BE2C (cell line): Measurements from ENCODE around the gene TTC28.
"Not testable (repeated sequence)": the region's sequence is repeated elsewhere in the genome, so short reads cannot be mapped to it uniquely, and the experiment has no call there.

Source experiments
- DNase-seq: peaks from one replicate; pipeline ENCODE4 v3.0.0-alpha.2; 2020
- H3K27me3 ChIP-seq: fragments of 250-450 bp; sonication (Bioruptor Pico); 2 replicates; pipeline ENCODE4 v1.5.1; 2020; ENCODE audit warnings: mild to moderate bottlenecking
- H3K36me3 ChIP-seq: fragments of 250-450 bp; sonication (Bioruptor Pico); 2 replicates; pipeline ENCODE4 v1.5.1; 2020; ENCODE audit warnings: mild to moderate bottlenecking
- H3K4me1 ChIP-seq: fragments of 250-450 bp; sonication (Bioruptor Pico); 2 replicates; pipeline ENCODE4 v1.5.1; 2020
- H3K4me3 ChIP-seq: 2 replicates; pipeline ENCODE4 v1.5.1; 2011; ENCODE audit warnings: low read depth, low read length
- H3K9me3 ChIP-seq: fragments of 250-450 bp; sonication (Bioruptor Pico); 2 replicates; pipeline ENCODE4 v1.5.1; 2020
- CTCF ChIP-seq: IDR thresholded peaks from 2 replicates; pipeline ENCODE4 v1.5.1; 2012; ENCODE audit warnings: mild to moderate bottlenecking, low read depth, low read length

Gene TTC28

GRCh38 chr22:28097627-28098026 lies 582.0 kb downstream of the TTC28 start:
- peaks cover 3% of the 10 kb centered on the region for H3K36me3 ChIP-seq
- no peak for DNase-seq
- no peak overlapping the region for H3K4me3 ChIP-seq
- H3K9me3 ChIP-seq, result no peaks in the 10 kb centered on the region
- H3K27me3 ChIP-seq, result no peaks in the 10 kb centered on the region
- H3K4me1 ChIP-seq, result peaks cover 18% of the 10 kb centered on the region
- no peak for TF ChIP-seq CTCF

DNA sequence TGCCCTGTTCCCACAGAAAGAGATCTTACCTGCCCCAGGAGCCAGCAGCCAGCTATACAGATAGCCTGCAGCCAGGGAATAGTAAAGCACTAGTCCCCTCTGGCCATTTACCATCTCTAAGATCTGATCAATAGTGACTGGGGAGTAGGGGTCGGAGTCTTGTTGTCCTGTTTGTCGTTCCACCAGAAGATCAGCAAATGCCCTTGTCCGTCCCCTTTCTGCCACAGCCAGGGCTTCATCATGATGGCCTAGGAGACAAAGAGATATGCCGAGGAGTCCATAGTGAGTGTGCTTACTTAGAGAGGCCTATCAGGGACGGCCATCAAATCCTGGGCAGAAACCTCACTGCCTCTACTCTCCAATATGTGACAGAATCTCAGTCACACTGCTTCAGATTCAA lies 583.5 kb downstream of the TTC28 start:
- no peaks in the 10 kb centered on the region for H3K27me3 ChIP-seq
- H3K4me1 ChIP-seq, result peaks cover 13% of the 10 kb centered on the region
- TF ChIP-seq CTCF, result no peak
- DNase-seq, result no peak
- H3K9me3 ChIP-seq, result no peaks in the 10 kb centered on the region
- no peak overlapping the region for H3K4me3 ChIP-seq
- peaks cover 3% of the 10 kb centered on the region for H3K36me3 ChIP-seq

DNA sequence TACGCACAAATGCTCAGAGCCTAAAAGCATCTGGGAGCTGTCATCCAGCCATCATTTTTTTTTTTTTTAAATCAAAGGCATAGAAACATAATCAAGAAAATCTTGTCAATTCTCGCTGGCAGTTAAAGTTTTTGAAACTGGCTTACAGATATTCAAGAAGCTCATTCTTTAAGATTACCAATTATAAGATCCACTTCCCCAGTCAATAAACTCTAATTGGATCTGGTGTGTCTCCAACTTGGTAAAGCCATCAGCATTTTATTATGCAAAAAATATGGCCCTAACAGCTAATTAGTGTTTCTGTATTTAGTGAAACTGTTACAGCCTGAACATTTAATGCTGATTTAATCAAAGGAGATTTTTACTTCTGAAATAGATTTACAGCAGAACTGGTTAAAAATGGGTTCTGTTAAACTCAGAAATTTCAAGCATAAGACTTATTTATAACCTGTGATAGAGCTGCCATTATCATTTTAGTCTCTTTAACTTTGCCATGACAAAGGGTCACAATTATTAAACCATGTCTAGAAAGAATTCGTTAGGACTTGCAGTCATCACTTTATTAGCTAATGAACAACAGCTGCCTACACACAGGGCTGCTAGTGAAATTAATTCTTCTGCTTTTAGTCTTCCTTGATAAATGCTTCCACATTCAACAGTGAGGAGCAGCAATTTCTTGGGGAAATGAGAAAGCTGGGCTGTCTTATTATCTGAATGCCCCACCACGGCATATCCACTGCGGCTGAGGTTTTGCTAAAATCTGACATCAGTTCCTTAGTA lies 584.1 kb downstream of the TTC28 start:
- H3K4me3 ChIP-seq, result no peak overlapping the region
- no peak for DNase-seq
- peaks cover 13% of the 10 kb centered on the region for H3K4me1 ChIP-seq
- no peak for TF ChIP-seq CTCF
- no peaks in the 10 kb centered on the region for H3K27me3 ChIP-seq
- peaks cover 3% of the 10 kb centered on the region for H3K36me3 ChIP-seq
- H3K9me3 ChIP-seq, result no peaks in the 10 kb centered on the region

DNA sequence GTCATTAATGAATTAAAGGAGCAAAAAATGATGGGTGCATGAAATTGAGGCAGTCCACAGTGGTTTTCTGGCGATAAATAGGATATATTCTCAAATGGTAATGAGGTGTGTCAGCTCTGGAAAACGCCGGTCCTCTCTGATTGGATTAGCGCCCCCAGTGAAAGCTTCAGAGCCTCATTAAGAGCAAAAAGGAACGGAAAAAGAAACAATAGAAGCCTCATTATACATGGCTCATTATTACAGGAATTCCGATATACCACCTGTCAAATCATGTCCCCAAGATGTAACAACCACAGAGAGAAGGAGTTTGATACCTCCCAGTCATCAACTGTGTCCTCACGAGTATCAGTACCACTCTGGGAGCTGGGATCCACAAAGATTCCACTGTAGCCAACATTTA lies 584.9 kb downstream of the TTC28 start:
- Histone ChIP-seq H3K27me3 (no peaks in the 10 kb centered on the region), H3K36me3 (peaks cover 3% of the 10 kb centered on the region), H3K9me3 (no peaks in the 10 kb centered on the region), H3K4me1 (peaks cover 13% of the 10 kb centered on the region), H3K4me3 (no peak overlapping the region)
- no peak for DNase-seq
- TF ChIP-seq CTCF, result no peak

- Histone ChIP-seq H3K4me1 (peaks cover 13% of the 10 kb centered on the region), H3K9me3 (no peaks in the 10 kb centered on the region), H3K4me3 (no peak overlapping the region), H3K36me3 (peaks cover 2% of the 10 kb centered on the region), H3K27me3 (no peaks in the 10 kb centered on the region)
- TF ChIP-seq CTCF, result no peak
- no peak for DNase-seq
These were observed 585.9 kb downstream of the TTC28 start for GRCh38 chr22:28093711-28094110.

DNA sequence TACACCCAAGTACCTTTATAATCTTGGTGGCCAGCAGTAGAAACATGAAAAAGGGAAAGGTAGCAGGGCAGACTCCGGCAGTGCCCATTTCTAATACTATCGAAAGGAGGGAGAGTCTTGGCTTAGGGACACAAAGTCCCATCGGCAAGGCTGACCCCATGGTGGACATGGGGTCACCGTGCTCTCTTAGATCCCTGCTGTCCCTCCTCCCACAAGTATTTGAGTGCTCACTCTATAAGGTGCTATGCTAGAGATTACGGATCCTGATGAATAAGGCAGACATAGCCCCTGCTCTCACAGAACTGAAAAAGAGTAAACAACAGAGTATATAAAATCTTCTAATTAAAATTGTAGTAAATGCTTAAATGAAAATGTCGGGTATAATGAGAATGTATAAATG lies 588.2 kb downstream of the TTC28 start:
- Histone ChIP-seq H3K9me3 (no peaks in the 10 kb centered on the region), H3K36me3 (no peaks in the 10 kb centered on the region), H3K27me3 (no peaks in the 10 kb centered on the region), H3K4me1 (peaks cover 13% of the 10 kb centered on the region), H3K4me3 (no peak overlapping the region)
- no peak for TF ChIP-seq CTCF
- no peak for DNase-seq

DNA sequence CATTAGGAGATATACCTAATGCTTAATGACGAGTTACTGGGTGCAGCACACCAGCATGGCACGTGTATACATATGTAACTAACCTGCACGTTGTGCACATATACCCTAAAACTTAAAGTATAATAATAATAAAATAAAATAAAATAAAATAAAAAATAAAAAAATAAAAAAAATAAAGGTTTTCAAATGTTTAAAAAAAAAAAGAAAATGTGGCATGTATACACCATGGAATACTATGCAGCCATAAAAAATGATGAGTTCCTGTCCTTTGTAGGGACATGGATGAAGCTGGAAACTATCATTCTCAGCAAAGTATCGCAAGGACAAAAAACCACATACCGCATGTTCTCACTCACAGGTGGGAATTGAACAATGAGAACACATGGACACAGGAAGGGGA lies 590.1 kb downstream of the TTC28 start:
- not testable (repeated sequence) for DNase-seq, H3K4me1 ChIP-seq, H3K4me3 ChIP-seq, H3K27me3 ChIP-seq, H3K9me3 ChIP-seq, H3K36me3 ChIP-seq
